HepG2 (cell line): ENCODE measurements around the gene HMG20B. TPM values are rescaled to one million over a fixed set of nuclear protein-coding genes. Genes with fewer than 3 reads are reported as not detected.

Experiments
- IKZF1 ChIP-seq: fragments of 450-650 bp; IDR thresholded peaks from 2 replicates; pipeline ENCODE4 v1.7.1; 2016
- NFATC3 ChIP-seq: sonication (generic); formaldehyde crosslinking; IDR thresholded peaks from 2 replicates; pipeline ENCODE4 v1.5.1; 2020; ENCODE audit warnings: mild to moderate bottlenecking, missing genetic modification reagents
- NFIC ChIP-seq: IDR thresholded peaks from 2 replicates; pipeline ENCODE4 v1.6.1; 2012; ENCODE audit warnings: mild to moderate bottlenecking, low read length, inconsistent platforms
- PAX8 ChIP-seq: sonication (generic); formaldehyde crosslinking; IDR thresholded peaks from 2 replicates; pipeline ENCODE4 v1.8.0; 2022; ENCODE audit warnings: mild to moderate bottlenecking, missing genetic modification reagents, borderline replicate concordance
- POLR2A ChIP-seq, 2 experiments: IDR thresholded peaks; 2 replicates each; pipeline ENCODE4 v1.6.1; 2011; ENCODE audit warnings: low read depth in 2 of 2, low read length in 2 of 2, mild to moderate bottlenecking in 1 of 2, moderate library complexity in 1 of 2; ENCODE audit not compliant: insufficient read depth in 1 of 2
- RFXAP ChIP-seq: sonication (generic); formaldehyde crosslinking; IDR thresholded peaks from 2 replicates; pipeline ENCODE4 v1.4.0; 2020; ENCODE audit warnings: missing genetic modification reagents, borderline replicate concordance
- XRCC5 ChIP-seq: fragments of 200-400 bp; formaldehyde crosslinking; optimal IDR thresholded peaks from 2 replicates; pipeline ENCODE3; 2017; ENCODE audit warnings: mild to moderate bottlenecking, low read length
- ZBTB46 ChIP-seq: sonication (generic); formaldehyde crosslinking; IDR thresholded peaks from 2 replicates; pipeline ENCODE4 v1.4.0; 2020; ENCODE audit warnings: mild to moderate bottlenecking, missing genetic modification reagents, borderline replicate concordance
- ZFP36L1 ChIP-seq: sonication (generic); formaldehyde crosslinking; IDR thresholded peaks from 2 replicates; pipeline ENCODE4 v1.8.0; 2022; ENCODE audit warnings: mild to moderate bottlenecking, missing genetic modification reagents, moderate library complexity
- ZNF256 ChIP-seq: sonication (generic); formaldehyde crosslinking; conservative IDR thresholded peaks from 2 replicates; pipeline ENCODE4 v1.4.0; 2020; ENCODE audit warnings: missing genetic modification reagents
- ZNF343 ChIP-seq: sonication (generic); formaldehyde crosslinking; IDR thresholded peaks from 2 replicates; pipeline ENCODE4 v1.4.0; 2020; ENCODE audit warnings: mild to moderate bottlenecking, missing genetic modification reagents
- ZNF354B ChIP-seq: sonication (generic); formaldehyde crosslinking; IDR thresholded peaks from 2 replicates; pipeline ENCODE4 v1.8.0; 2022; ENCODE audit warnings: mild to moderate bottlenecking, missing genetic modification reagents
- ZNF564 ChIP-seq: sonication (generic); formaldehyde crosslinking; IDR thresholded peaks from 2 replicates; pipeline ENCODE4 v1.8.1; 2023; ENCODE audit warnings: mild to moderate bottlenecking, missing genetic modification reagents
- ZSCAN12 ChIP-seq: sonication (generic); formaldehyde crosslinking; IDR thresholded peaks from 2 replicates; pipeline ENCODE4 v1.9.0; 2021; ENCODE audit warnings: mild to moderate bottlenecking, missing genetic modification reagents
- polyA plus RNA-seq, 8 experiments: library from polyadenylated mRNA; depleted of rRNA in 3 of 8; stranded (reverse) in 7 of 8; unstranded in 1 of 8; fragments of >200 nt; fragmentation: Illumina TruSeq in 4 of 8; extraction: Trizol in 4 of 8; gene quantifications; 2 replicates each; pipeline versions ENCODE4 v1.2.1 to v1.2.3, GENCODE V29; 2011 to 2016; ENCODE audit warnings: low read depth in 4 of 8, missing spikeins in 1 of 8, mixed read lengths in 1 of 8; ENCODE audit not compliant: insufficient read depth in 1 of 8
- total RNA-seq, 5 experiments: library from RNA; depleted of rRNA; stranded (reverse); fragments of >200 nt; fragmentation: Illumina TruSeq; extraction: Trizol; gene quantifications; 2 replicates each; pipeline ENCODE4 v1.2.3, GENCODE V29; 2016; ENCODE audit warnings: low read depth in 1 of 5
- TF ChIP-seq, protein P1 (sequence below): sonication (generic); formaldehyde crosslinking; IDR thresholded peaks from 2 replicates; pipeline ENCODE4 v1.5.0; 2020; ENCODE audit warnings: mild to moderate bottlenecking, missing genetic modification reagents
- TF ChIP-seq, protein P2 (sequence below): IDR thresholded peaks from 2 replicates; pipeline ENCODE4 v1.6.1; 2016; ENCODE audit warnings: low read depth, control low read depth
- TF ChIP-seq, protein P3 (sequence below): sonication (generic); formaldehyde crosslinking; IDR thresholded peaks from 2 replicates; pipeline ENCODE4 v1.8.0; 2022; ENCODE audit warnings: mild to moderate bottlenecking, missing genetic modification reagents, borderline replicate concordance

Gene HMG20B
- total and polyA plus RNA-seq, 2 of the 13 experiments (the other 11 are each of a cell fraction or from before 2014, with no cell fraction given) = 23.9 to 29.2 TPM

DNA sequence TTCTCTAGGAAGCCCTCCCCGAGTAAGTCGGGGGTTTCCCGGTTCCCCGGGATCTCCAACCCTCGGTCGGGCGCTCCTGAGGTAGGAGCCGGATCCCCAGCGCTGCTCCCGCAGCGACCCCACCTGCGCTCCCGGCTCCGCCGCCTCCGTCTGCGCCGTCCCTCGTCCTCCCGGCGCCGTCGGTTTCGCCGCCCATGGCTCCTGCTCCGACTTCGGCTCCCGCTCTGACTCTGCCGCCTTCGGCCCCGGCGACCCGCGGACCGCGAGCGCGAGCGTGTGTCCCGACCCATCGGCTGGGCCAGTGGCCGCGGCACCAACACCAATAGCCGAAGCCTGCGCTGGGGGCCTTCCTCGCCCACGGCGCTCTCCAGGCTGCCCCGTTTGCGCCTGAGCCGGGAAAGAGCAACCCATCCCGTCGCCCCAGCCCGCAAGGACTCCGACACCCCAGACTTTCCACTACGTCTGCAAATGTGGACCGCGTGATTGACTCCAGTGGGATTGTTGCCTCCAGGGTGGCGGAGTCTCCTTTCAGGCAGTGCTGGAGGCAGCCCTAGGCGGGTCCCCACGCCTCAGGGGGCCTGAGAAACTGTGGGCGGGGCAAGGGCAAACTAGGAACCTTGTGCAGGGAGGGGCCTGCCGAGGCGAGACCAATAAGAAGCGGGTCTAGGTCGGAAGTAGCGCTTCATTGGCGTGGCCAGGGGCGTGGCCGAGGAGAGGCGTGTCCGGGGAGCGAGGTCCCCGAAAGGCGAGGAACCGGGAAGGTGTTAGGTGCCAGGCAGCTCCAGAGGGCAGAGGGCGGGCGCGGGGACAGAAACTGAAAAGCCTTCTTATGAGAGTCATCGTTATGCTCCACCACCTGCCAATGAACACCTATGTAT, 54.0 kb downstream of the HMG20B start, which contains the start of gene CACTIN (continued):
- TF ChIP-seq ZNF343 (CRISPR knock-in tag) = peak; percentile 57; the same call in 1 of the 2 replicates
- TF ChIP-seq XRCC5 = peak; percentile 83
- no peak for TF ChIP-seq IKZF1
- no peak for TF ChIP-seq ZNF256
- 0 out of 2 replicates have a peak, but pooled peaks have one; percentile 24 for TF ChIP-seq ZFP36L1 (CRISPR knock-in tag)
- TF ChIP-seq ZNF354B (CRISPR knock-in tag) = 0 out of 2 replicates have a peak, but pooled peaks have one; percentile 19
- TF ChIP-seq ZNF564 = no peak; the same call in 1 of the 2 replicates
- TF ChIP-seq RFXAP (CRISPR knock-in tag) = peak; percentile 80; the same call in 1 of the 2 replicates
- no peak; the same call in 1 of the 2 replicates for TF ChIP-seq ZSCAN12
- no peak for TF ChIP-seq PAX8 (CRISPR knock-in tag)
- no peak for TF ChIP-seq NFIC
- TF ChIP-seq POLR2A (IDR thresholded peaks at IDR 0.05; ENCODE audit: insufficient read depth in 1 of 2, low read depth in 2 of 2, low read length in 2 of 2) = peak; percentile 87 to 89
- TF ChIP-seq, protein P1, sequence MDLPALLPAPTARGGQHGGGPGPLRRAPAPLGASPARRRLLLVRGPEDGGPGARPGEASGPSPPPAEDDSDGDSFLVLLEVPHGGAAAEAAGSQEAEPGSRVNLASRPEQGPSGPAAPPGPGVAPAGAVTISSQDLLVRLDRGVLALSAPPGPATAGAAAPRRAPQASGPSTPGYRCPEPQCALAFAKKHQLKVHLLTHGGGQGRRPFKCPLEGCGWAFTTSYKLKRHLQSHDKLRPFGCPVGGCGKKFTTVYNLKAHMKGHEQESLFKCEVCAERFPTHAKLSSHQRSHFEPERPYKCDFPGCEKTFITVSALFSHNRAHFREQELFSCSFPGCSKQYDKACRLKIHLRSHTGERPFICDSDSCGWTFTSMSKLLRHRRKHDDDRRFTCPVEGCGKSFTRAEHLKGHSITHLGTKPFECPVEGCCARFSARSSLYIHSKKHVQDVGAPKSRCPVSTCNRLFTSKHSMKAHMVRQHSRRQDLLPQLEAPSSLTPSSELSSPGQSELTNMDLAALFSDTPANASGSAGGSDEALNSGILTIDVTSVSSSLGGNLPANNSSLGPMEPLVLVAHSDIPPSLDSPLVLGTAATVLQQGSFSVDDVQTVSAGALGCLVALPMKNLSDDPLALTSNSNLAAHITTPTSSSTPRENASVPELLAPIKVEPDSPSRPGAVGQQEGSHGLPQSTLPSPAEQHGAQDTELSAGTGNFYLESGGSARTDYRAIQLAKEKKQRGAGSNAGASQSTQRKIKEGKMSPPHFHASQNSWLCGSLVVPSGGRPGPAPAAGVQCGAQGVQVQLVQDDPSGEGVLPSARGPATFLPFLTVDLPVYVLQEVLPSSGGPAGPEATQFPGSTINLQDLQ (CRISPR knock-in tag) = no peak
- TF ChIP-seq, protein P2, sequence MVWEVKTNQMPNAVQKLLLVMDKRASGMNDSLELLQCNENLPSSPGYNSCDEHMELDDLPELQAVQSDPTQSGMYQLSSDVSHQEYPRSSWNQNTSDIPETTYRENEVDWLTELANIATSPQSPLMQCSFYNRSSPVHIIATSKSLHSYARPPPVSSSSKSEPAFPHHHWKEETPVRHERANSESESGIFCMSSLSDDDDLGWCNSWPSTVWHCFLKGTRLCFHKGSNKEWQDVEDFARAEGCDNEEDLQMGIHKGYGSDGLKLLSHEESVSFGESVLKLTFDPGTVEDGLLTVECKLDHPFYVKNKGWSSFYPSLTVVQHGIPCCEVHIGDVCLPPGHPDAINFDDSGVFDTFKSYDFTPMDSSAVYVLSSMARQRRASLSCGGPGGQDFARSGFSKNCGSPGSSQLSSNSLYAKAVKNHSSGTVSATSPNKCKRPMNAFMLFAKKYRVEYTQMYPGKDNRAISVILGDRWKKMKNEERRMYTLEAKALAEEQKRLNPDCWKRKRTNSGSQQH = peak; percentile 85
- no peak for TF ChIP-seq NFATC3 (CRISPR knock-in tag)
- TF ChIP-seq ZBTB46 (CRISPR knock-in tag) = no peak
- TF ChIP-seq, protein P3, sequence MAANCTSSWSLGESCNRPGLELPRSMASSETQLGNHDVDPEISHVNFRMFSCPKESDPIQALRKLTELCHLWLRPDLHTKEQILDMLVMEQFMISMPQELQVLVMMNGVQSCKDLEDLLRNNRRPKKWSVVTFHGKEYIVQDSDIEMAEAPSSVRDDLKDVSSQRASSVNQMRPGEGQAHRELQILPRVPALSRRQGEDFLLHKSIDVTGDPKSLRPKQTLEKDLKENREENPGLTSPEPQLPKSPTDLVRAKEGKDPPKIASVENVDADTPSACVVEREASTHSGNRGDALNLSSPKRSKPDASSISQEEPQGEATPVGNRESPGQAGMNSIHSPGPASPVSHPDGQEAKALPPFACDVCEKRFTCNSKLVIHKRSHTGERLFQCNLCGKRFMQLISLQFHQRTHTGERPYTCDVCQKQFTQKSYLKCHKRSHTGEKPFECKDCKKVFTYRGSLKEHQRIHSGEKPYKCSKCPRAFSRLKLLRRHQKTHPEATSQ = peak; percentile 45; the same call in 1 of the 2 replicates
